Progenitor cell of endocrine pancreas (in vitro differentiated cells): Measurements from ENCODE around the gene PPP3CA. TPM values are rescaled to one million over a fixed set of nuclear protein-coding genes. Genes with fewer than 3 reads are reported as not detected.

Source experiments
- DNase-seq: peaks from one replicate; pipeline ENCODE4 v3.0.0; 2021; ENCODE audit warnings: low spot score; ENCODE audit not compliant: unreplicated experiment
- H3K27ac Mint-ChIP-seq: 2 replicates; pipeline ENCODE4 v1.8.0; 2021; ENCODE audit warnings: mild to moderate bottlenecking, moderate library complexity, mixed read lengths
- H3K27me3 Mint-ChIP-seq: 2 replicates; pipeline ENCODE4 v1.8.0; 2021; ENCODE audit warnings: mixed read lengths
- H3K36me3 Mint-ChIP-seq: 2 replicates; pipeline ENCODE4 v1.8.0; 2022; ENCODE audit warnings: mixed read lengths; ENCODE audit not compliant: insufficient read depth
- H3K4me1 Mint-ChIP-seq: 2 replicates; pipeline ENCODE4 v1.8.0; 2021; ENCODE audit warnings: low read depth, mixed read lengths
- H3K4me3 Mint-ChIP-seq: 2 replicates; pipeline ENCODE4 v1.8.0; 2021; ENCODE audit warnings: low read depth, mild to moderate bottlenecking, moderate library complexity, mixed read lengths
- H3K9me3 Mint-ChIP-seq: 2 replicates; pipeline ENCODE4 v1.8.0; 2021; ENCODE audit warnings: low read depth, mixed read lengths
- total RNA-seq: library from RNA; stranded (reverse); gene quantifications from 2 replicates; pipeline ENCODE4 v1.2.1, GENCODE V29; 2021
- TF ChIP-seq, protein P1 (sequence below): fragments of 200-600 bp; sonication (generic); IDR thresholded peaks from one replicate; pipeline ENCODE4 v1.5.0; 2021; ENCODE audit warnings: antibody characterized with exemption, mild to moderate bottlenecking; ENCODE audit not compliant: unreplicated experiment

The PPP3CA gene
- total RNA-seq, 1 donor from 2014 or later, result 22.5 TPM

- Mint-ChIP-seq H3K9me3 (no peaks in the 10 kb centered on the region), H3K36me3 (no peaks in the 10 kb centered on the region), H3K27me3 (peaks cover 2% of the 10 kb centered on the region), H3K27ac (peak overlapping the region; percentile 23), H3K4me3 (no peak overlapping the region), H3K4me1 (peaks cover 15% of the 10 kb centered on the region)
- TF ChIP-seq, protein P1, sequence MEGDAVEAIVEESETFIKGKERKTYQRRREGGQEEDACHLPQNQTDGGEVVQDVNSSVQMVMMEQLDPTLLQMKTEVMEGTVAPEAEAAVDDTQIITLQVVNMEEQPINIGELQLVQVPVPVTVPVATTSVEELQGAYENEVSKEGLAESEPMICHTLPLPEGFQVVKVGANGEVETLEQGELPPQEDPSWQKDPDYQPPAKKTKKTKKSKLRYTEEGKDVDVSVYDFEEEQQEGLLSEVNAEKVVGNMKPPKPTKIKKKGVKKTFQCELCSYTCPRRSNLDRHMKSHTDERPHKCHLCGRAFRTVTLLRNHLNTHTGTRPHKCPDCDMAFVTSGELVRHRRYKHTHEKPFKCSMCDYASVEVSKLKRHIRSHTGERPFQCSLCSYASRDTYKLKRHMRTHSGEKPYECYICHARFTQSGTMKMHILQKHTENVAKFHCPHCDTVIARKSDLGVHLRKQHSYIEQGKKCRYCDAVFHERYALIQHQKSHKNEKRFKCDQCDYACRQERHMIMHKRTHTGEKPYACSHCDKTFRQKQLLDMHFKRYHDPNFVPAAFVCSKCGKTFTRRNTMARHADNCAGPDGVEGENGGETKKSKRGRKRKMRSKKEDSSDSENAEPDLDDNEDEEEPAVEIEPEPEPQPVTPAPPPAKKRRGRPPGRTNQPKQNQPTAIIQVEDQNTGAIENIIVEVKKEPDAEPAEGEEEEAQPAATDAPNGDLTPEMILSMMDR, result no peak
- no peak for DNase-seq
Measured at GRCh38 chr4:101152521-101152920, 194.8 kb downstream of the PPP3CA start.

GRCh38 chr4:101148551-101148950, 198.8 kb downstream of the PPP3CA start:
- no peak for DNase-seq
- Mint-ChIP-seq H3K4me3 (no peak overlapping the region), H3K4me1 (peaks cover 13% of the 10 kb centered on the region), H3K27ac (no peak overlapping the region), H3K36me3 (no peaks in the 10 kb centered on the region), H3K27me3 (no peaks in the 10 kb centered on the region), H3K9me3 (no peaks in the 10 kb centered on the region)
- TF ChIP-seq, protein P1, result no peak

GRCh38 chr4:101147283-101147682, 200.0 kb downstream of the PPP3CA start:
- Mint-ChIP-seq H3K4me3 (no peak overlapping the region), H3K36me3 (no peaks in the 10 kb centered on the region), H3K9me3 (no peaks in the 10 kb centered on the region), H3K27me3 (no peaks in the 10 kb centered on the region), H3K4me1 (peaks cover 4% of the 10 kb centered on the region), H3K27ac (no peak overlapping the region)
- TF ChIP-seq, protein P1, result no peak
- no peak for DNase-seq

DNA sequence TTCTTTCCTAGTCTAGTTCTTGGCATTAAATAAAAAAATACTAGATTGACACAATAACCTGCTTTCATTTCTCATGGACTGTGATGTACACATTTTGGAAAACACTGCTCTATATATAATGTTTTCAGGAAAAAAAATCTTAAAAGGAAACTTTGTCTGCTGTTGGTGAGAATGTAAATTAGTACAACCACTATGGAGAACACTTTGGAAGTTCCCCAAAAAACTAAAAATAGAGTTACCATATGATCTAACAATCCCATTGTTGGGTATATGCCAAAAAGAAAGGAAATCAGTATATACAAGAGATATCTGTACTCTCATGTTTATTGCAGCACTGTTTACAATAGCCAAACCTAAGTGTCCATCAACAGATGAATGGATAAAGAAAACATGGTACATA, 202.3 kb downstream of the PPP3CA start:
- H3K36me3 Mint-ChIP-seq, result no peaks in the 10 kb centered on the region
- no peak overlapping the region for H3K27ac Mint-ChIP-seq
- peaks cover 7% of the 10 kb centered on the region for H3K4me1 Mint-ChIP-seq
- no peaks in the 10 kb centered on the region for H3K27me3 Mint-ChIP-seq
- TF ChIP-seq, protein P1, result no peak
- no peak overlapping the region for H3K4me3 Mint-ChIP-seq
- no peaks in the 10 kb centered on the region for H3K9me3 Mint-ChIP-seq
- no peak for DNase-seq

DNA sequence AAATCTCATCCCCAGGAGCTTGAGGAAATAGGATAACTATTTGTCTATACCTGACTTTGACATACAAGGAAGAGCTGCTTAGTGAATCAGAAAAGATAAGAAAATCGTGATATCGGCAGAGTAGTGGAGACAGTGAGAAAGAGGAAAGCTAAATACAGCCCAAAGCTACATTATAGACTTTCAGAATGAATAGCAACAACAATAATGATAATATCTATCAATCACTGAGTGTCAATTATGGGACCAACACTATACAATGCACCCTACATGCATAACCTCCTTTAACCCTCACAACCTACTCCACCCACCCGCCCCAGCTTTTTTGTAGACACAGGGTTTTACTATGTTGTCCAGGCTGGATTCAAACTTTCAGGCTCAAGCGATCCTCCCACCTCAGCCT, 205.1 kb downstream of the PPP3CA start:
- TF ChIP-seq, protein P1, result no peak
- DNase-seq, result no peak
- H3K4me3 Mint-ChIP-seq, result no peak overlapping the region
- H3K27me3 Mint-ChIP-seq, result no peaks in the 10 kb centered on the region
- H3K27ac Mint-ChIP-seq, result no peak overlapping the region
- H3K4me1 Mint-ChIP-seq, result peaks cover 10% of the 10 kb centered on the region
- H3K36me3 Mint-ChIP-seq, result no peaks in the 10 kb centered on the region
- no peaks in the 10 kb centered on the region for H3K9me3 Mint-ChIP-seq
